Measurements from ENCODE around the gene ZNF750.

The ZNF750 gene

GRCh38 chr17:82810644-82811430, 29.0 kb downstream of the ZNF750 start:
- no peak for DNase-seq

- DNase-seq = no peak
These were observed 30.6 kb downstream of the ZNF750 start for GRCh38 chr17:82808921-82809905.

- no peak for DNase-seq
These were observed 31.8 kb downstream of the ZNF750 start for GRCh38 chr17:82808006-82808405.

GRCh38 chr17:82807562-82807961, 32.3 kb downstream of the ZNF750 start:
- DNase-seq = no peak

- DNase-seq = no peak
These were observed 32.7 kb downstream of the ZNF750 start for GRCh38 chr17:82807101-82807500.

- no peak for DNase-seq
These were observed 33.2 kb downstream of the ZNF750 start for GRCh38 chr17:82806645-82807044.

- no peak for DNase-seq
These were observed 34.0 kb downstream of the ZNF750 start for GRCh38 chr17:82805823-82806222.

GRCh38 chr17:82805254-82805653, 34.6 kb downstream of the ZNF750 start:
- no peak for DNase-seq

- no peak for DNase-seq
These were observed 35.2 kb downstream of the ZNF750 start for GRCh38 chr17:82804442-82805191.

GRCh38 chr17:82803606-82804005, 36.2 kb downstream of the ZNF750 start:
- no peak for DNase-seq

- no peak for DNase-seq
These were observed 36.6 kb downstream of the ZNF750 start for GRCh38 chr17:82803185-82803584.

GRCh38 chr17:82802075-82802780, 37.6 kb downstream of the ZNF750 start:
- no peak for DNase-seq

- no peak for DNase-seq
These were observed 38.3 kb downstream of the ZNF750 start for GRCh38 chr17:82801377-82801970.

- no peak for DNase-seq
These were observed 38.9 kb downstream of the ZNF750 start for GRCh38 chr17:82800885-82801284.

GRCh38 chr17:82799591-82799990, 40.2 kb downstream of the ZNF750 start:
- no peak for DNase-seq

- no peak for DNase-seq
These were observed 41.1 kb downstream of the ZNF750 start for GRCh38 chr17:82798752-82799151.

- no peak for DNase-seq
These were observed 42.8 kb downstream of the ZNF750 start for GRCh38 chr17:82797061-82797460.

GRCh38 chr17:82795615-82796014, 44.2 kb downstream of the ZNF750 start:
- no peak for DNase-seq

- DNase-seq = no peak
These were observed 44.9 kb downstream of the ZNF750 start for GRCh38 chr17:82794781-82795482.

GRCh38 chr17:82793974-82794630, 45.7 kb downstream of the ZNF750 start:
- DNase-seq = no peak

GRCh38 chr17:82791532-82791931, 48.3 kb downstream of the ZNF750 start:
- no peak for DNase-seq

Measured in hematopoietic multipotent progenitor cell treated with erythropoietin and hydrocortisone succinate and interleukin-3 and kit ligand, for 6 days (in vitro differentiated cells).